Hepatocyte (in vitro differentiated cells): Measurements from ENCODE around the gene APC2. TPM values are rescaled to one million over a fixed set of nuclear protein-coding genes. Genes with fewer than 3 reads are reported as not detected.

ENCODE experiments used
- DNase-seq: peaks from one replicate; pipeline ENCODE4 v3.0.0-alpha.2; 2016; ENCODE audit warnings: low spot score
- H2AFZ ChIP-seq: fragments of 200-600 bp; sonication (generic); 2 replicates; pipeline ENCODE4 v1.6.0; 2016; ENCODE audit warnings: antibody characterized with exemption, mild to moderate bottlenecking
- H3K27ac ChIP-seq: fragments of 200-600 bp; sonication (generic); 2 replicates; pipeline ENCODE4 v1.5.1; 2016; ENCODE audit warnings: mild to moderate bottlenecking
- H3K27me3 ChIP-seq: fragments of 200-600 bp; sonication (generic); 2 replicates; pipeline ENCODE4 v1.6.1; 2016
- H3K36me3 ChIP-seq: fragments of 200-600 bp; sonication (generic); replicated peaks from 2 replicates; pipeline ENCODE4 v1.5.1; 2016; ENCODE audit warnings: low read depth; ENCODE audit not compliant: insufficient read depth
- H3K4me1 ChIP-seq: fragments of 200-600 bp; sonication (generic); 2 replicates; pipeline ENCODE4 v1.5.1; 2016; ENCODE audit warnings: mild to moderate bottlenecking, moderate library complexity; ENCODE audit not compliant: insufficient read depth
- H3K4me2 ChIP-seq: fragments of 200-600 bp; sonication (generic); 2 replicates; pipeline ENCODE4 v1.6.0; 2016
- H3K4me3 ChIP-seq: fragments of 200-600 bp; sonication (generic); 2 replicates; pipeline ENCODE4 v1.5.1; 2016; ENCODE audit warnings: mild to moderate bottlenecking
- H3K79me2 ChIP-seq: fragments of 200-600 bp; sonication (generic); 2 replicates; pipeline ENCODE4 v1.6.0; 2017; ENCODE audit warnings: mild to moderate bottlenecking
- H3K9me2 ChIP-seq: fragments of 200-600 bp; sonication (generic); replicated peaks from 2 replicates; pipeline ENCODE4 v1.6.0; 2017; ENCODE audit warnings: mild to moderate bottlenecking; ENCODE audit not compliant: insufficient read depth
- H3K9me3 ChIP-seq: fragments of 200-600 bp; sonication (generic); 2 replicates; pipeline ENCODE4 v1.5.1; 2016; ENCODE audit warnings: low read depth, mild to moderate bottlenecking
- H4K20me1 ChIP-seq: fragments of 200-600 bp; sonication (generic); 2 replicates; pipeline ENCODE4 v1.6.0; 2016; ENCODE audit warnings: mild to moderate bottlenecking; ENCODE audit not compliant: insufficient read depth, poor library complexity, severe bottlenecking
- CTCF ChIP-seq: fragments of 200-600 bp; sonication (generic); IDR thresholded peaks from 2 replicates; pipeline ENCODE4 v1.5.1; 2016; ENCODE audit warnings: antibody characterized with exemption, mild to moderate bottlenecking; ENCODE audit not compliant: poor library complexity
- EZH2 ChIP-seq: fragments of 200-600 bp; sonication (generic); IDR thresholded peaks from 2 replicates; pipeline ENCODE4 v1.6.1; 2016; ENCODE audit warnings: antibody characterized with exemption, mild to moderate bottlenecking, borderline replicate concordance
- EZH2phosphoT487 ChIP-seq: fragments of 200-600 bp; sonication (generic); IDR thresholded peaks from one replicate; pipeline ENCODE4 v1.6.1; 2018; ENCODE audit warnings: antibody characterized with exemption, mild to moderate bottlenecking, low read depth, moderate library complexity; ENCODE audit not compliant: unreplicated experiment, severe bottlenecking
- WGBS: methylation state at CpG from one replicate; pipeline ENCODE4 v1.1.6; 2016; ENCODE audit warnings: low lambda C conversion rate; ENCODE audit errors: missing lambda C conversion rate; 5-methylcytosine and 5-hydroxymethylcytosine counted together
- polyA plus RNA-seq: library from polyadenylated mRNA; unstranded; fragments of >200 nt; fragmentation: Nextera tagmentation; extraction: Ambion mirVana; gene quantifications from 2 replicates; pipeline ENCODE4 v1.2.1, GENCODE V29; 2016
- total RNA-seq: library from RNA; depleted of rRNA; stranded (reverse); fragments of >200 nt; gene quantifications from 2 replicates; pipeline ENCODE4 v1.2.3, GENCODE V29; 2014

Gene APC2
- total and polyA plus RNA-seq, 2 experiments from 2014 or later = 0.36 to 1.2 TPM

GRCh38 chr19:1445185-1445931 lies 4.6 kb upstream of the APC2 start:
- Histone ChIP-seq H4K20me1 (peaks cover 25% of the 10 kb centered on the region), H3K36me3 (no peaks in the 10 kb centered on the region), H3K4me1 (peaks cover 17% of the 10 kb centered on the region), H3K27ac (no peak overlapping the region), H3K27me3 (peaks cover 42% of the 10 kb centered on the region), H3K4me2 (peak overlapping the region; percentile 96), H3K9me3 (no peaks in the 10 kb centered on the region), H2AFZ (peak overlapping the region; percentile 68), H3K4me3 (peak overlapping the region; percentile 55), H3K9me2 (no peaks in the 10 kb centered on the region), H3K79me2 (peaks cover 7% of the 10 kb centered on the region)
- DNase-seq = peak; percentile 86
- TF ChIP-seq CTCF (peak; percentile 63), EZH2phosphoT487 (no peak)
- WGBS = 5% methylated on average over 45 of the region's 70 CpGs

- Histone ChIP-seq H3K4me3 (peak overlapping the region; percentile 55), H4K20me1 (peaks cover 18% of the 10 kb centered on the region)
Observed at GRCh38 chr19:1445932-1446712, 3.8 kb upstream of the APC2 start.

GRCh38 chr19:1446713-1447481 lies 3.0 kb upstream of the APC2 start:
- Histone ChIP-seq H3K79me2 (no peaks in the 10 kb centered on the region), H3K9me2 (no peaks in the 10 kb centered on the region), H3K9me3 (no peaks in the 10 kb centered on the region), H3K27me3 (peaks cover 57% of the 10 kb centered on the region), H3K4me2 (peak overlapping the region; percentile 96), H3K4me3 (peak overlapping the region; percentile 55), H3K27ac (no peak overlapping the region), H4K20me1 (peaks cover 10% of the 10 kb centered on the region), H3K4me1 (peaks cover 17% of the 10 kb centered on the region), H2AFZ (no peak overlapping the region), H3K36me3 (no peaks in the 10 kb centered on the region)
- DNase-seq = peak; percentile 62
- 6% methylated on average over 48 of the region's 63 CpGs for WGBS
- TF ChIP-seq EZH2phosphoT487 (no peak), CTCF (no peak), EZH2 (peak; percentile 72)

More at GRCh38 chr19:1445932-1446712, 3.8 kb upstream of the APC2 start:
- H3K9me3 ChIP-seq = no peaks in the 10 kb centered on the region
- WGBS = 2% methylated on average over 16 of the region's 99 CpGs
- H3K27me3 ChIP-seq = peaks cover 50% of the 10 kb centered on the region
- peak; percentile 79 for DNase-seq
- peak overlapping the region; percentile 96 for H3K4me2 ChIP-seq
- no peak overlapping the region for H3K27ac ChIP-seq
- H3K9me2 ChIP-seq = no peaks in the 10 kb centered on the region
- H3K79me2 ChIP-seq = peaks cover under 1% of the 10 kb centered on the region
- peak overlapping the region; percentile 63 for H2AFZ ChIP-seq
- H3K4me1 ChIP-seq = peaks cover 17% of the 10 kb centered on the region
- TF ChIP-seq EZH2 (no peak), EZH2phosphoT487 (no peak), CTCF (no peak)
- no peaks in the 10 kb centered on the region for H3K36me3 ChIP-seq
